GM12873 (cell line): ENCODE data around the gene FIS1.

ENCODE experiments used
- TF ChIP-seq, protein P1 (sequence below): IDR thresholded peaks from 2 replicates; pipeline ENCODE4 v1.5.1; 2012; ENCODE audit warnings: low read depth, mild to moderate bottlenecking, moderate library complexity, low read length, control low read depth; ENCODE audit not compliant: insufficient read depth; ENCODE audit errors: missing control alignments

FIS1 gene

DNA sequence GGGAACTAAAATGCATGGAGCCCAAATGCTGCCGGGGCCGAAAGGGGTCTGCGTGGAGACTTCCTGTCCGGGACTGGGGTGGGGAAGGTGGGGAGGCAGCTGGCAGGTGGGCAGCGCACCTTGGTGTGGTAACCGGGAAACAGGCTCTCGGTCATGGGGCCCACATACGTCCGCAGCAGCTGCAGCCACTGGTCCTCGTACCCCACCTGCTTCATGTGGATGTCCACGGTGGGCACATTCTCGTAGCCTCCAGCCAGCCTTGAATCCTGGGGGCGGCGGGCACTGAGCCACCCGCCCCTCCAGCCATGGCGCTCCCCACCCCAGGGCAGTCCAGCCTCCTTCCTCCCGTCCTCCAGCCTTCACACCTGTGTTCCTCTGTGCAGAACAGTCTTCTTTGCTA lies 37.4 kb downstream of the FIS1 start:
- TF ChIP-seq, protein P1, sequence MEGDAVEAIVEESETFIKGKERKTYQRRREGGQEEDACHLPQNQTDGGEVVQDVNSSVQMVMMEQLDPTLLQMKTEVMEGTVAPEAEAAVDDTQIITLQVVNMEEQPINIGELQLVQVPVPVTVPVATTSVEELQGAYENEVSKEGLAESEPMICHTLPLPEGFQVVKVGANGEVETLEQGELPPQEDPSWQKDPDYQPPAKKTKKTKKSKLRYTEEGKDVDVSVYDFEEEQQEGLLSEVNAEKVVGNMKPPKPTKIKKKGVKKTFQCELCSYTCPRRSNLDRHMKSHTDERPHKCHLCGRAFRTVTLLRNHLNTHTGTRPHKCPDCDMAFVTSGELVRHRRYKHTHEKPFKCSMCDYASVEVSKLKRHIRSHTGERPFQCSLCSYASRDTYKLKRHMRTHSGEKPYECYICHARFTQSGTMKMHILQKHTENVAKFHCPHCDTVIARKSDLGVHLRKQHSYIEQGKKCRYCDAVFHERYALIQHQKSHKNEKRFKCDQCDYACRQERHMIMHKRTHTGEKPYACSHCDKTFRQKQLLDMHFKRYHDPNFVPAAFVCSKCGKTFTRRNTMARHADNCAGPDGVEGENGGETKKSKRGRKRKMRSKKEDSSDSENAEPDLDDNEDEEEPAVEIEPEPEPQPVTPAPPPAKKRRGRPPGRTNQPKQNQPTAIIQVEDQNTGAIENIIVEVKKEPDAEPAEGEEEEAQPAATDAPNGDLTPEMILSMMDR = no peak

DNA sequence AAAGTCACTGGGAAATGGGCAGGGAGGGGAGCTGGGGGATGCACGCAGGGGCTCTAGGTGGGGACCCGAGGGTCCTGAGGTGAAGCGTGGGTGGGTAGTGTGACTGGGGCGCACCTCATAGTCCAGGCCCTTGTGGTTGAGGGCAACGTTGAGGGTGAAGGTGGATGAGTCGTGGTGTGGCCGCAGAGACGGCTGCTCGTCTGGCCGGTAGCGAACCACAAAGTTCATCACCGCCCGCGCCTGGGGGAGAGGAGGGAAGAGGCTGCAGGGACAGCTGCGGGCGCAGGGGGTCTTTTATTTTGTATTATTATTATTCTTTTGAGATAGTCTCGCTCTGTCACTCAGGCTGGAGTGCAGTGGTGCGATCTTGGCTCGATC lies 38.2 kb downstream of the FIS1 start:
- TF ChIP-seq, protein P1 = no peak

DNA sequence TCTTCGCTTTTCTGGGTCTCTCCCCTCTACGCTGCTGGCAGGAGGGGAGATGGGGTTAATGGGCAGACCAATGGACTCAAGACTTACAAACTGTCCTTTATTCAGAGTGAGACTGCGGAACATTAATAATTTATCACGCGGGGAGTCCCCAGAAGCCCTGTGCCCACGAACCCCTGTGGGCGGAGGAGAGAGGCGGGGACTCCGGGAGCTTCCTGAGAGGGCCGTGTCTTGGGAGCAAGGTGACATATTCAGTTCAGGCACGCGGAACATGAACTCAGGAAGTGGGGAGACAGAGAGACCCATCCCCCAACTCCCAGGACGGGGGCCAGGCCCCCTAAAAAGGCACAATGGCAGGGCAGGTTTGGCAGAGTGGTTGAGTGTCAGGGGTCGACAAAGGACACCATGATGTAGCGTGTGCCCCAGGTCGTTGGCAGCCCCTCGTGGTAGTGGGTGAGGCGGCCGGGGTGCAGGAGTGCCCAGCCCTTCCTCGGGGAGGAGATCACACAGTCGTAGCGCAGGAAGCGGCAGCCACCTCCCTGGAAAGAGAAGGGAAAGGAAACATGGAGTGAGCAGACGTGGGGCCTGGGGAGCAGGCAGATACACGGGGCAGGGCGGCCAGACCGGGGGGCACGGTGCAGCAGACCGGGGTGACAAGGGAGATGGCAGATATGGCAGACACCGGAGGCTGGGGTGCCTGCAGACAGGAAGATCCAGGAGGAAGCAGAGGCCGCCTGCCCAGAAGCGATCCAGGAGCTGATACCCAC lies 38.8 kb downstream of the FIS1 start:
- TF ChIP-seq, protein P1 = no peak

DNA sequence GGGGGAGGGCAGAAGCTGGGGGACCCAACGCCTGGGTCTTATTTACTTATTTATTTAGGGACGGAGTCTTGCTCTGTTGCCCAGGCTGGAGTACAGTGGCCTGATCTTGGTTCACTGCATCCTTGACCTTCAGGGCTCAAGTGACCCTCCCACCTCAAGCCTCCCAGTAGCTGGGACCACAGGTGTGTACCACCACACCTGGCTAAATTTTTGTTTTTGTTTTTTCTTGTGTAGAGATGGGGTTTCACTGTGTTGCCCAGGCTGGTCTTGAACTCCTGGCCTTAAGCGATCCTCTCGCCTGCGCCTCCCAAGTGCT lies 42.3 kb downstream of the FIS1 start:
- TF ChIP-seq, protein P1 = no peak

DNA sequence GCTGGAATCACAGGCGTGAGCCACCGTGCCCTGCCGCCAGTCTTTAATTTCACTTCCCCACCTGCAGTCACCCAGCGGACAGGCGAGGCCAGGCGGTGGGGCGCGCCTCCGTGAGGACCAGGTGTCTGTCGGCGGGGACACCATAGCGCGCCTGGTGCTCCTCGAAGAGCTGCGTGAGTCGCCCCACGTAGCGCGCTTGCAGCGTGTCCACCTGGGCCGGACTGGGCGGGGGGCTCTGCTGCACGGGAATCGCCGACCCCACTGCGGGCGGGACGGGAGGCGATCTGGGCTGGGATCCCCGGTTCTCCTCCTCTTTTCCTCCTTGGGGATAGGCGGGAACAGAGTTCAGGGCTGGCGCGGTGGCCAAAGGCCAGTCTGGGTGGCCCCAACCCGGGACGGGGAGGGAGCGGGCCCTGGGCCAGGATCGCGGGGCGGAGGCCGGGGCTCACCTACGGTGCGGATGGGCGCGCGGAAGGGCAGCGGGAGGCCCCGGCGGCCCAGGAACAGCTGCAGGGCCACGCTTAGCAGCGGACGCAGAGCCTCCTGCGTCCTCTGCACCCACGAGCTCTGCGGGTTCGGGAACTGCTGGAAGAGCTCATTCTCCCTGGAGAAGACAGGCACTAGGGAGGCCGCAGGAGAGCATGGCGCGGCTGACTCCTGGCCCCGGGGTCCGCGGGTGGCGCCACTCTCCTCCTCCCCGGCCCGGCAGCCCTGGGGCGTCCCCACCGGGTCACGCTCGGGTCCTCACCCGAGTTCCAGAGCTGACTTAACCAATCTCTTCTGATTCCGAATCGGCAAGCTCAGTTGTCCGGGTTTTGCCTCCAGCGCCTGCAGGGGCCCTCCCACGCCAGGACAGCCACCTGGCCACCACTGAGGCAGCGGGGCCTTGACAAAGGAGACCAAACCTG lies 42.9 kb downstream of the FIS1 start:
- TF ChIP-seq, protein P1 = no peak

DNA sequence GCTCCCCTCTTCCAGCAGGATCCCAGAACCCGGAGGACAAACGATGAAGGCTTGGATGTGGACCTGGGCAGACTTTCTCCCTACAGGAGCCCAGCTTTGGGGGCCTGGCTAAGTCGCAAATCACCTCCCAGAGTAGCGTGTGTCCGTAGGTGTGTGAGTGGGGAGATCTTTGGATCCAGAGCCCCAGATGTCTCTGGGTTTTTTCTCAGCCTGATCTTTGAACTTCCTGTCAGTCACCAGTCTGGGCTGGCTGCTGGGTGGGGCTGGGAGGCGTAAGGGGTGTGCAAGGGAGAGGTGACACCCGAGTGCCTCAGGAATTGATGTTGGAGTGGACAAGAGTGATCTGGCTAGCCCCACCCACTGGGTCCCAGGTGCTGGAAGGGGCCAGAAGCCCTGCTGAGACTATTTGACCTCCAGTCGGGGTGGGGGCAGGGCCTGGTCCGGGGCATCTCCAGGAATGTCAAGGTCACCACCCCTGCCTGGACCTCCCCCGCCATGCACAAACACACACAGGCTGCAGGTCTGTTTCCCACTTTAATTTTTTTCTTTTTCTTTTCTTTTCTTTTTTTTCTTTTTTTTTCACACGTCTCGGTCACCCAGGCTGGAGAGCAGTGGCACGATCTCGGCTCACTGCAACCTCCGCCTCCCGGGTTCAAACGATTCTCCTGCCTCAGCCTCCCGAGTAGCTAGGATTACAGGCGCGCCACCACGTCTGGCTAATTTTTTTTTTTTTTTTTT lies 43.9 kb downstream of the FIS1 start, which contains the start of gene MOGAT3:
TSS of gene MOGAT3 (minus strand) at position 175 of the 738 bp plus-strand sequence. CDS start 182 bp downstream, outside the sequence.
- TF ChIP-seq, protein P1 = no peak

DNA sequence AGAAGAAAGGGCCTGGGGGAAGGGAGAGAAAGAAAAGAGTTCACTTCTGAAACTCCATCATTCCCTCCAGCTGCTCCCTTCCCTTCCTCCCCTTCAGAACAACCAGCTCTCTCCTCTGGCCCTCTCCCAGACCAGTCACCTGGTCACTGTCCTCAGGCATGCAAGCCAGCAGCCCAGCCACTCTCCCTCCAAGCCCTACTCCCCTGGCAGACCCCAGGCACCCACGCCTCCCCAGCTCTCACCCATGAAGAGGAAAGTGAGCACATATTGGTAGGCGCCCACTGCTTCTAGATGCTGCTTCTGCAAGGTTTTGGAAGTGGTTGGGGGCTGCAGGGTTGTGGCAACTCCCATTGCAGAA lies 44.4 kb downstream of the FIS1 start:
- TF ChIP-seq, protein P1 = no peak
